ENCODE measurements around the gene TECR. TPM values are rescaled to one million over a fixed set of nuclear protein-coding genes. Genes with fewer than 3 reads are reported as not detected.

Gene TECR
- polyA plus RNA-seq, 1 donor from 2014 or later: 31.4 TPM

DNA sequence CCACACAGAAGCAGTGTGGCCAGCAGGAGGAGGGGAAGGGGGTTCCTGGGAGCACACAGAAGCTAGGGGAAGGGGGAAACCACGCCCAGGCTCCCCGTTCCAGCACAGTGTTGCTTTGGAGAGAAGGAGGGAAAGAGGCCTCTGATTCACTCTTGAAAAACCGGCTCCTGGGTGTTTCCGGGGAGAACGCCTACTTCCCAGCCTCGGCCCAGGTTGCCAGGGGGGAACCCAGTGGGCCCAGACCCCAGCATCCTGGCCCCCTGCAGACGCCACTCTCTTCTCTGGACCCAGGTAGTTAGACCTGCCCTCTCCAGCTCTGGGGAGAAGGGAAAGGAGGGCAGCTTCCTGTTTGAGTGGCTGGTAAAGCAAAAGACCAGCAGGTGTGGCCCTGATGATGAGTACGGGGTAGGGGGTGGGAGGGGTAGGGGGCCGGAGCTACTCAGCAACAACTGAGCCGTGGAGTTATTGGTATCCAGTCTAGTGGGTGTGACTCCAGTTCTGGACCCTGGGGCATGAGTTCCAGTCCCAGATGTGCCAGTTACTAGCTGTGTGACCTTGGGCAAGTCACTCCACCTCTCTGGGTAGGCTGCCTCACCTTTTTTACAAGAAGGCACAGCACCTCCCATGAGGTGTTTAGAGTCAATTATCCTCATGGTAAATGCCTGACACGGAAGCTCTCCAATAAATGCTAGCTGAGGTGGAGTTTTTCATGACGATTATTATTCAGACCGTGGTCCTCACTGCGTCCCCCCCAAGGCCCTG is 34.3 kb upstream of the TECR start:
- H3K9me3 ChIP-seq (ENCODE audit: low read length): no peaks in the 10 kb centered on the region
- no peak overlapping the region for H3K27ac ChIP-seq (ENCODE audit: low read length)
- TF ChIP-seq MXI1 (conservative IDR thresholded peaks at IDR 0.05; ENCODE audit: poor library complexity, severe bottlenecking): no peak
- TF ChIP-seq, protein P1, sequence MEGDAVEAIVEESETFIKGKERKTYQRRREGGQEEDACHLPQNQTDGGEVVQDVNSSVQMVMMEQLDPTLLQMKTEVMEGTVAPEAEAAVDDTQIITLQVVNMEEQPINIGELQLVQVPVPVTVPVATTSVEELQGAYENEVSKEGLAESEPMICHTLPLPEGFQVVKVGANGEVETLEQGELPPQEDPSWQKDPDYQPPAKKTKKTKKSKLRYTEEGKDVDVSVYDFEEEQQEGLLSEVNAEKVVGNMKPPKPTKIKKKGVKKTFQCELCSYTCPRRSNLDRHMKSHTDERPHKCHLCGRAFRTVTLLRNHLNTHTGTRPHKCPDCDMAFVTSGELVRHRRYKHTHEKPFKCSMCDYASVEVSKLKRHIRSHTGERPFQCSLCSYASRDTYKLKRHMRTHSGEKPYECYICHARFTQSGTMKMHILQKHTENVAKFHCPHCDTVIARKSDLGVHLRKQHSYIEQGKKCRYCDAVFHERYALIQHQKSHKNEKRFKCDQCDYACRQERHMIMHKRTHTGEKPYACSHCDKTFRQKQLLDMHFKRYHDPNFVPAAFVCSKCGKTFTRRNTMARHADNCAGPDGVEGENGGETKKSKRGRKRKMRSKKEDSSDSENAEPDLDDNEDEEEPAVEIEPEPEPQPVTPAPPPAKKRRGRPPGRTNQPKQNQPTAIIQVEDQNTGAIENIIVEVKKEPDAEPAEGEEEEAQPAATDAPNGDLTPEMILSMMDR (IDR thresholded peaks at IDR 0.05; ENCODE audit: poor library complexity, severe bottlenecking): no peak
- TF ChIP-seq EP300 (conservative IDR thresholded peaks at IDR 0.05; ENCODE audit: poor library complexity, severe bottlenecking): no peak
- TF ChIP-seq EZH2 (IDR thresholded peaks at IDR 0.05; ENCODE audit: borderline replicate concordance, insufficient read depth, low read length, poor library complexity, severe bottlenecking): no peak
- no peak for TF ChIP-seq SMC3 (conservative IDR thresholded peaks at IDR 0.05; ENCODE audit: poor library complexity)
- no peak for TF ChIP-seq TAF1 (IDR thresholded peaks at IDR 0.05; ENCODE audit: low read depth)
- TF ChIP-seq REST (IDR thresholded peaks at IDR 0.05; ENCODE audit: borderline replicate concordance): no peak
- TF ChIP-seq RAD21 (conservative IDR thresholded peaks at IDR 0.05): no peak
- no peak for TF ChIP-seq POLR2AphosphoS5 (IDR thresholded peaks at IDR 0.05)
- no peaks in the 10 kb centered on the region for H3F3A ChIP-seq (ENCODE audit: insufficient read depth, low read length, poor library complexity, severe bottlenecking)
- no peaks in the 10 kb centered on the region for H3K9me2 ChIP-seq (ENCODE audit: insufficient read depth, low read length)
- H3K36me3 ChIP-seq (ENCODE audit: insufficient read depth, low read length): no peaks in the 10 kb centered on the region
- peak overlapping the region; percentile 56 for H2AFZ ChIP-seq (ENCODE audit: low read depth, low read length)
- H3K4me2 ChIP-seq (ENCODE audit: low read length): peak overlapping the region; percentile 59
- H3K79me2 ChIP-seq (replicated peaks; ENCODE audit: insufficient read depth, low read length): peaks cover 16% of the 10 kb centered on the region
- peak overlapping the region; percentile 75 for H3K9ac ChIP-seq (ENCODE audit: low read length)
- H3K27me3 ChIP-seq (ENCODE audit: insufficient read depth, low read depth, low read length): no peaks in the 10 kb centered on the region
- peak overlapping the region; percentile 95 for H3K4me3 ChIP-seq (ENCODE audit: low read length)
- no peaks in the 10 kb centered on the region for H4K20me1 ChIP-seq (ENCODE audit: insufficient read depth)

- peak overlapping the region; percentile 56 for H2AFZ ChIP-seq (ENCODE audit: low read depth, low read length)
- no peak for TF ChIP-seq TAF1 (IDR thresholded peaks at IDR 0.05; ENCODE audit: low read depth)
- no peak for TF ChIP-seq SMC3 (conservative IDR thresholded peaks at IDR 0.05; ENCODE audit: poor library complexity)
- TF ChIP-seq, protein P1 (IDR thresholded peaks at IDR 0.05; ENCODE audit: poor library complexity, severe bottlenecking): no peak
- TF ChIP-seq EZH2 (IDR thresholded peaks at IDR 0.05; ENCODE audit: borderline replicate concordance, insufficient read depth, low read length, poor library complexity, severe bottlenecking): no peak
- TF ChIP-seq EP300 (conservative IDR thresholded peaks at IDR 0.05; ENCODE audit: poor library complexity, severe bottlenecking): no peak
- no peak for TF ChIP-seq MXI1 (conservative IDR thresholded peaks at IDR 0.05; ENCODE audit: poor library complexity, severe bottlenecking)
- no peak for TF ChIP-seq REST (IDR thresholded peaks at IDR 0.05; ENCODE audit: borderline replicate concordance)
- TF ChIP-seq POLR2AphosphoS5 (IDR thresholded peaks at IDR 0.05): no peak
- TF ChIP-seq RAD21 (conservative IDR thresholded peaks at IDR 0.05): no peak
- H3K9me3 ChIP-seq (ENCODE audit: low read length): no peaks in the 10 kb centered on the region
- no peak overlapping the region for H3K27ac ChIP-seq (ENCODE audit: low read length)
- no peaks in the 10 kb centered on the region for H3F3A ChIP-seq (ENCODE audit: insufficient read depth, low read length, poor library complexity, severe bottlenecking)
- peak overlapping the region; percentile 95 for H3K4me3 ChIP-seq (ENCODE audit: low read length)
- H4K20me1 ChIP-seq (ENCODE audit: insufficient read depth): no peaks in the 10 kb centered on the region
- H3K9me2 ChIP-seq (ENCODE audit: insufficient read depth, low read length): no peaks in the 10 kb centered on the region
- H3K79me2 ChIP-seq (replicated peaks; ENCODE audit: insufficient read depth, low read length): peaks cover 16% of the 10 kb centered on the region
- H3K9ac ChIP-seq (ENCODE audit: low read length): peak overlapping the region; percentile 75
- H3K4me2 ChIP-seq (ENCODE audit: low read length): peak overlapping the region; percentile 59
- H3K27me3 ChIP-seq (ENCODE audit: insufficient read depth, low read depth, low read length): no peaks in the 10 kb centered on the region
- no peaks in the 10 kb centered on the region for H3K36me3 ChIP-seq (ENCODE audit: insufficient read depth, low read length)
These were observed 33.7 kb upstream of the TECR start for GRCh38 chr19:14495672-14496028.
